Activated T-helper 2 cell treated with anti-CD3 and anti-CD28 coated beads, Interferon-gamma antibody, Interleukin-2, Interleukin-4, amounts not matched to agents 10 μg/mL and 5 μg/mL and 100 μg/mL, durations not matched to agents 14 hours and 24 hours and 36 hours (primary cell): ENCODE measurements around the gene LHFPL6. TPM values are rescaled to one million over a fixed set of nuclear protein-coding genes. Genes with fewer than 3 reads are reported as not detected.

Experiments used
- DNase-seq: peaks from one replicate; pipeline ENCODE4 v3.0.0; 2021; ENCODE audit warnings: low spot score
- H3K27ac Mint-ChIP-seq: one replicate; pipeline ENCODE4 v1.8.0; 2021; ENCODE audit warnings: mixed read lengths
- H3K27me3 Mint-ChIP-seq: one replicate; pipeline ENCODE4 v1.8.0; 2021; ENCODE audit warnings: low read depth, mixed read lengths
- H3K36me3 Mint-ChIP-seq: one replicate; pipeline ENCODE4 v1.8.0; 2021; ENCODE audit warnings: low read depth, mixed read lengths
- H3K4me1 Mint-ChIP-seq: one replicate; pipeline ENCODE4 v1.8.0; 2021; ENCODE audit warnings: low read depth, mixed read lengths
- H3K4me3 Mint-ChIP-seq: one replicate; pipeline ENCODE4 v1.8.0; 2021; ENCODE audit warnings: low read depth, mild to moderate bottlenecking, moderate library complexity, mixed read lengths
- H3K9me3 Mint-ChIP-seq: one replicate; pipeline ENCODE4 v1.8.0; 2021; ENCODE audit warnings: mixed read lengths
- intact Hi-C: fragments of 100-400 bp; cut with micrococcal nuclease; formaldehyde crosslinking; loops from one replicate; pipeline ENCODE4 v1.15.1; 2023
- total RNA-seq: library from RNA; stranded (reverse); gene quantifications from 2 replicates; pipeline ENCODE4 v1.2.3, GENCODE V29; 2022

The LHFPL6 gene
- total RNA-seq, 1 donor from 2014 or later: 5.8 TPM

DNA sequence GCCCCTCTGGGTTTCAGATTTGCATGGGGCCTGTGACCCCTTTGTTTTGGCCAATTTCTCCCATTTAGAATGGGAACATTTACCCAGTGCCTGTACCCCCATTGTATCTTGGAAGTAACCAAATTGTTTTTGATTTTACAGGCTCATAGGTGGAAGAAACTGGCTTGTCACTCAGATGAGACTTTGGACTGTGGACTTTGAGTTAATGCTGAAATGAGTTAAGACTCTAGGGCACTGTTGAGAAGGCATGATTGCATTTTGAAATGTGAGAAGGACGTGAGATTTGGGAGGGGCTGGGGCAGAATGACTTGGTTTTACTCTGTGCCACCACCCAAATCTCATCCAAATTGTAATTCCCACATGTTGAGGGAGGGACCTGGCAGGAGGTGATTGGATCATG, 306.0 kb downstream of the LHFPL6 start:
- Mint-ChIP-seq H3K4me3 (no peak overlapping the region), H3K9me3 (peaks cover 11% of the 10 kb centered on the region), H3K27me3 (no peaks in the 10 kb centered on the region), H3K4me1 (no peaks in the 10 kb centered on the region), H3K27ac (no peak overlapping the region), H3K36me3 (no peaks in the 10 kb centered on the region)
- DNase-seq: no peak
- intact Hi-C loops: no loop called here

DNA sequence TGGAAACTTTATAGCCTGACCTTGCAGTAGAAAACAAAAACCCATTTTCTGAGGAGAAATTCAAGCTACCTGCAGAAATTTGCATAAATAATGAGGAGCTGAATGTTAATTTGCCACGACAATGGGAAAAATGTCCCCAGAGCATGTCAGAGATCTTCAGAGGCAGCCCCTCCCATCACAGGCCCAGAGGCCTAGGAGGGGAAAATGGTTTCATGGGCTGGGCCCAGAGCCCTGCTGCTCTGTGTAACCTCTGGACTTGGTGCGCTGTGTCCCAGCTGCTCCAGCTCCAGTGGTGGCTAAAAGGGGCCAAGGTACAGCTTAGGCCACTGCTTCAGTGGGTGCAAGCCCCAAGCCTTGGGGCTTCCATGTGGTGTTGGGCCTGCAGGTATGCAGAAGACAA, 306.8 kb downstream of the LHFPL6 start:
- DNase-seq: no peak
- Mint-ChIP-seq H3K27me3 (no peaks in the 10 kb centered on the region), H3K36me3 (no peaks in the 10 kb centered on the region), H3K4me3 (no peak overlapping the region), H3K27ac (no peak overlapping the region), H3K9me3 (peaks cover 11% of the 10 kb centered on the region), H3K4me1 (no peaks in the 10 kb centered on the region)
- intact Hi-C loops: no loop called here

Other genes starting within 250 kb of the LHFPL6 start
- gene COG6, start 52.5 kb upstream of the LHFPL6 start, total RNA-seq: 32.4 and 42.2 TPM in 2 replicates